Keratinocyte (primary cell): Measurements from ENCODE around the gene HS3ST2. TPM values are rescaled to one million over a fixed set of nuclear protein-coding genes. Genes with fewer than 3 reads are reported as not detected.

Experiments
- DNase-seq: peaks from one replicate; pipeline ENCODE4 v3.0.0-alpha.2; 2011; ENCODE audit warnings: low read depth, missing footprints, low spot score
- FAIRE-seq: peaks from 2 replicates; lab custom pipeline; 2011; peaks lifted over from hg19 to GRCh38; lab: Jason Lieb, UNC
- H2AFZ ChIP-seq: 2 replicates; pipeline ENCODE4 v1.6.0; 2012; ENCODE audit warnings: low read length, control low read depth, inconsistent platforms; ENCODE audit not compliant: control insufficient read depth
- H3K27ac ChIP-seq: 2 replicates; pipeline ENCODE4 v1.5.1; 2011; ENCODE audit warnings: low read length; ENCODE audit not compliant: control insufficient read depth, insufficient read depth
- H3K27me3 ChIP-seq: 3 replicates; pipeline ENCODE4 v1.6.0; 2011; ENCODE audit warnings: low read length; ENCODE audit not compliant: control insufficient read depth, insufficient read depth; ENCODE audit errors: extremely low read depth
- H3K36me3 ChIP-seq, 2 experiments: 2 replicates in 1 of 2; 3 replicates in 1 of 2; pipeline ENCODE4 v1.5.1; 2011; ENCODE audit warnings: low read length in 2 of 2, mild to moderate bottlenecking in 1 of 2; ENCODE audit not compliant: control insufficient read depth in 2 of 2, insufficient read depth in 2 of 2; ENCODE audit errors: extremely low read depth in 1 of 2
- H3K4me1 ChIP-seq: 3 replicates; pipeline ENCODE4 v1.5.1; 2011; ENCODE audit warnings: low read length; ENCODE audit not compliant: control insufficient read depth, insufficient read depth; ENCODE audit errors: extremely low read depth
- H3K4me2 ChIP-seq: 3 replicates; pipeline ENCODE4 v1.6.0; 2011; ENCODE audit warnings: low read depth, low read length; ENCODE audit not compliant: control insufficient read depth, insufficient read depth; ENCODE audit errors: extremely low read depth
- H3K4me3 ChIP-seq, 3 experiments: fragments of 200-600 bp in 1 of 3; sonication (generic) in 1 of 3; 2 replicates in 2 of 3; 3 replicates in 1 of 3; pipeline ENCODE4 v1.5.1; 2011 to 2016; ENCODE audit warnings: low read length in 3 of 3, mild to moderate bottlenecking in 3 of 3, control low read depth in 2 of 3, inconsistent platforms in 1 of 3, low read depth in 1 of 3, mixed read lengths in 1 of 3, mixed run types in 1 of 3, moderate library complexity in 1 of 3; ENCODE audit not compliant: control insufficient read depth in 2 of 3, insufficient read depth in 2 of 3; ENCODE audit errors: extremely low read depth in 1 of 3
- H3K79me2 ChIP-seq: 2 replicates; pipeline ENCODE4 v1.6.0; 2012; ENCODE audit warnings: low read length; ENCODE audit not compliant: control insufficient read depth, insufficient read depth
- H3K9ac ChIP-seq: 3 replicates; pipeline ENCODE4 v1.6.0; 2011; ENCODE audit warnings: low read length; ENCODE audit not compliant: control insufficient read depth, insufficient read depth; ENCODE audit errors: extremely low read depth
- H3K9me1 ChIP-seq: 3 replicates; pipeline ENCODE4 v1.6.0; 2011; ENCODE audit warnings: low read length; ENCODE audit not compliant: control insufficient read depth, insufficient read depth; ENCODE audit errors: extremely low read depth
- H3K9me3 ChIP-seq: 2 replicates; pipeline ENCODE4 v1.5.1; 2012; ENCODE audit warnings: low read depth, low read length; ENCODE audit not compliant: control insufficient read depth
- H4K20me1 ChIP-seq: 3 replicates; pipeline ENCODE4 v1.6.0; 2011; ENCODE audit warnings: low read length; ENCODE audit not compliant: control insufficient read depth, insufficient read depth; ENCODE audit errors: extremely low read depth
- CTCF ChIP-seq, 3 experiments: IDR thresholded peaks in 1 of 3; conservative IDR thresholded peaks in 1 of 3; optimal IDR thresholded peaks in 1 of 3; 2 replicates in 2 of 3; 3 replicates in 1 of 3; pipeline versions ENCODE3 to v1.5.1; 2011; ENCODE audit warnings: low read length in 3 of 3, mild to moderate bottlenecking in 3 of 3, moderate library complexity in 2 of 3, control low read depth in 1 of 3, inconsistent platforms in 1 of 3; ENCODE audit not compliant: insufficient read depth in 2 of 3; ENCODE audit errors: extremely low read depth in 1 of 3
- EZH2 ChIP-seq: IDR thresholded peaks from one replicate; pipeline ENCODE4 v1.6.1; 2012; ENCODE audit warnings: inconsistent platforms, mild to moderate bottlenecking, low read length, moderate library complexity
- dilution Hi-C: fragments of 300-500 bp; cut with MboI; formaldehyde crosslinking; loops from one replicate; pipeline ENCODE4 v1.7.0; 2020; ENCODE audit warnings: low sequenced_read_pairs; ENCODE audit not compliant: extremely low pct_ligation_motif_present
- polyA plus RNA-seq, 5 experiments: library from polyadenylated mRNA; depleted of rRNA in 3 of 5; stranded (reverse) in 3 of 5; stranded (forward) in 1 of 5; unstranded in 1 of 5; fragments of >200 nt; gene quantifications; 1 replicate in 1 of 5; 2 replicates in 3 of 5; 3 replicates in 1 of 5; pipeline versions ENCODE4 v1.2.1 to v1.2.3, GENCODE V29; 2011 to 2012; ENCODE audit warnings: missing spikeins in 2 of 5, low read depth in 1 of 5, low replicate concordance in 1 of 5

The HS3ST2 gene
- polyA plus RNA-seq, 1 donor (not counting 4 experiments of a cell fraction or from before 2014, with no cell fraction given), result 6.3 TPM

DNA sequence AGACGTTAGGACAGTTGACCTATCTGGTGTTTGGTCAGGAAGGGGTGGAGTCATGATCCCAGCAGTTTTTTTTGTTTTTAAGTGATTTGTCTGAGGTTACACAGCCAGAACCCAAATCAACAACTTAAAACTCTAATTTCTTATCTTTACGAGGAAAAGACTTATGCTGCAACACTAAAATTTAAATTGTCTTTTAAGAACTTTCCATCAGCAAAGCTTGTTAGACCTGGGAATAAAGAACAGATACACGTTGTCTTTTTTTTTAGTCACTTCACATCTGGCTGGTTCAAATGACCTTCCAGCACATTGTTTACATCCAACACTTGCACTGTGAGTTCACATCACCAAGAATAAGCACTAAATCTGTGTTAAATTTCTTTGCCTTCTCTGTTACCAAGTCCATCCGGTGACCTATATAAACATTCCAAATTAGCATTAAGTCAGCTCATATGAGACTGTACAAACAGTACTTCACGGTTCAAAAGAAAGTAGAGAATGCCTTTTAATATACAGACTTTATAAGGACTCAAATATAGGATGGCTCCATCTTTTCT lies 115.0 kb downstream of the HS3ST2 start:
- no peaks in the 10 kb centered on the region for H3K9me3 ChIP-seq
- H3K36me3 ChIP-seq, result no peaks in the 10 kb centered on the region
- dilution Hi-C loops, result no loop called here
- H3K4me1 ChIP-seq, result no peaks in the 10 kb centered on the region
- H3K79me2 ChIP-seq, result no peaks in the 10 kb centered on the region
- no peaks in the 10 kb centered on the region for H3K9me1 ChIP-seq
- H3K4me2 ChIP-seq, result no peak overlapping the region
- DNase-seq (no peak), FAIRE-seq (no peak)
- TF ChIP-seq CTCF (optimal IDR thresholded peaks at IDR 0.05 in 1 of 3, IDR thresholded peaks at IDR 0.05 in 1 of 3, conservative IDR thresholded peaks at IDR 0.05 in 1 of 3; ENCODE audit: extremely low read depth in 1 of 3, insufficient read depth in 2 of 3, low read length in 3 of 3), result no peak
- no peak for TF ChIP-seq EZH2
- no peak overlapping the region for H2AFZ ChIP-seq
- H3K4me3 ChIP-seq, result no peak overlapping the region
- H3K9ac ChIP-seq, result no peak overlapping the region
- H4K20me1 ChIP-seq, result no peaks in the 10 kb centered on the region
- no peak overlapping the region for H3K27ac ChIP-seq
- H3K27me3 ChIP-seq, result peaks cover 29% of the 10 kb centered on the region

GRCh38 chr16:22929461-22929860 lies 115.5 kb downstream of the HS3ST2 start:
- no peaks in the 10 kb centered on the region for H3K9me3 ChIP-seq
- H3K36me3 ChIP-seq, result no peaks in the 10 kb centered on the region
- FAIRE-seq, result no peak
- peaks cover 29% of the 10 kb centered on the region for H3K27me3 ChIP-seq
- TF ChIP-seq CTCF (optimal IDR thresholded peaks at IDR 0.05 in 1 of 3, IDR thresholded peaks at IDR 0.05 in 1 of 3, conservative IDR thresholded peaks at IDR 0.05 in 1 of 3; ENCODE audit: extremely low read depth in 1 of 3, insufficient read depth in 2 of 3, low read length in 3 of 3), result no peak
- no peak for TF ChIP-seq EZH2
- H2AFZ ChIP-seq, result no peak overlapping the region
- H3K9me1 ChIP-seq, result no peaks in the 10 kb centered on the region
- H3K4me3 ChIP-seq, result no peak overlapping the region
- DNase-seq, result no peak
- H3K27ac ChIP-seq, result no peak overlapping the region
- H3K79me2 ChIP-seq, result no peaks in the 10 kb centered on the region
- H4K20me1 ChIP-seq, result no peaks in the 10 kb centered on the region
- H3K4me2 ChIP-seq, result no peak overlapping the region
- no peak overlapping the region for H3K9ac ChIP-seq
- H3K4me1 ChIP-seq, result no peaks in the 10 kb centered on the region
- dilution Hi-C loops, result no loop called here
